ENCODE data around the gene BIRC5. TPM values are rescaled to one million over a fixed set of nuclear protein-coding genes. Genes with fewer than 3 reads are reported as not detected.
"Not testable (repeated sequence)": the region's sequence is repeated elsewhere in the genome, so short reads cannot be mapped to it uniquely, and the experiment has no call there.

BIRC5 gene
- total RNA-seq, 1 donor from 2014 or later, result 10.3 TPM

GRCh38 chr17:78238823-78239488 lies 24.9 kb downstream of the BIRC5 start:
- DNase-seq (ENCODE audit: low read depth in 2 of 2), result no peak

GRCh38 chr17:78239489-78239931 lies 25.5 kb downstream of the BIRC5 start:
- DNase-seq (ENCODE audit: low read depth in 2 of 2), result no peak

- DNase-seq (ENCODE audit: low read depth in 2 of 2), result no peak
Observed at GRCh38 chr17:78240012-78240655, 26.1 kb downstream of the BIRC5 start.

- DNase-seq (ENCODE audit: low read depth in 2 of 2), result no peak
Observed at GRCh38 chr17:78240839-78241238, 26.8 kb downstream of the BIRC5 start.

- peak; percentile 59 to 70 for DNase-seq (ENCODE audit: low read depth in 2 of 2)
Observed at GRCh38 chr17:78241277-78242023, 27.4 kb downstream of the BIRC5 start.

GRCh38 chr17:78242024-78242742 lies 28.1 kb downstream of the BIRC5 start:
- DNase-seq (ENCODE audit: low read depth in 2 of 2), result no peak

- no peak for DNase-seq (ENCODE audit: low read depth in 2 of 2)
Observed at GRCh38 chr17:78247304-78247703, 33.3 kb downstream of the BIRC5 start.

- peak in 1 of 2 donors; percentile 39 for DNase-seq (ENCODE audit: low read depth in 2 of 2)
Observed at GRCh38 chr17:78248051-78248914, 34.2 kb downstream of the BIRC5 start.

- no peak for DNase-seq (ENCODE audit: low read depth in 2 of 2)
Observed at GRCh38 chr17:78249074-78249817, 35.2 kb downstream of the BIRC5 start.

- DNase-seq (ENCODE audit: low read depth in 2 of 2), result no peak
Observed at GRCh38 chr17:78249818-78250806, 36.1 kb downstream of the BIRC5 start.

GRCh38 chr17:78250891-78251772 lies 37.1 kb downstream of the BIRC5 start:
- peak; percentile 86 to 92 for DNase-seq (ENCODE audit: low read depth in 2 of 2)

- DNase-seq (ENCODE audit: low read depth in 2 of 2), result no peak
Observed at GRCh38 chr17:78251773-78252103, 37.7 kb downstream of the BIRC5 start.

GRCh38 chr17:78252111-78252634 lies 38.1 kb downstream of the BIRC5 start:
- no peak for DNase-seq (ENCODE audit: low read depth in 2 of 2)

- no peak for DNase-seq (ENCODE audit: low read depth in 2 of 2)
Observed at GRCh38 chr17:78252701-78253635, 38.9 kb downstream of the BIRC5 start.

- DNase-seq (ENCODE audit: low read depth in 2 of 2), result not testable (repeated sequence)
Observed at GRCh38 chr17:78253636-78253945, 39.5 kb downstream of the BIRC5 start.

GRCh38 chr17:78253946-78254672 lies 40.1 kb downstream of the BIRC5 start:
- peak; percentile 81 to 91 for DNase-seq (ENCODE audit: low read depth in 2 of 2)

Measured in lung microvascular endothelial cell (primary cell).